Neural cell (in vitro differentiated cells): ENCODE measurements around the gene AKAP4. TPM values are rescaled to one million over a fixed set of nuclear protein-coding genes. Genes with fewer than 3 reads are reported as not detected.

ENCODE experiments used
- H2AFZ ChIP-seq: fragments of 200-600, 300-800 bp; sonication (generic), shearing (Covaris generic); 2 replicates; pipeline ENCODE4 v1.6.0; 2014; ENCODE audit warnings: low read depth, mild to moderate bottlenecking, antibody characterized with exemption, low read length, moderate library complexity
- H3F3A ChIP-seq: fragments of 200-600 bp; shearing (Covaris generic); 2 replicates; pipeline ENCODE4 v1.6.1; 2016; ENCODE audit warnings: mild to moderate bottlenecking, moderate library complexity, mixed read lengths, antibody characterized with exemption, low read length; ENCODE audit not compliant: insufficient read depth, poor library complexity, severe bottlenecking
- H3K27ac ChIP-seq: fragments of 200-600, 300-800 bp; sonication (generic), shearing (Covaris generic); 2 replicates; pipeline ENCODE4 v1.5.1; 2014; ENCODE audit warnings: mild to moderate bottlenecking, low read length, moderate library complexity
- H3K27me3 ChIP-seq: fragments of 300-800, 200-600 bp; sonication (generic), shearing (Covaris generic); 2 replicates; pipeline ENCODE4 v1.6.0; 2014; ENCODE audit warnings: mild to moderate bottlenecking, low read depth, low read length, moderate library complexity; ENCODE audit not compliant: insufficient read depth
- H3K36me3 ChIP-seq: fragments of 300-800, 200-600 bp; sonication (generic), shearing (Covaris generic); 2 replicates; pipeline ENCODE4 v1.5.1; 2014; ENCODE audit warnings: mild to moderate bottlenecking, antibody characterized with exemption, low read length, moderate library complexity; ENCODE audit not compliant: insufficient read depth
- H3K4me2 ChIP-seq: fragments of 300-800, 200-600 bp; sonication (generic), shearing (Covaris generic); 2 replicates; pipeline ENCODE4 v1.6.0; 2014; ENCODE audit warnings: mild to moderate bottlenecking, low read length
- H3K4me3 ChIP-seq: fragments of 300-800, 200-600 bp; sonication (generic), shearing (Covaris generic); 2 replicates; pipeline ENCODE4 v1.5.1; 2014; ENCODE audit warnings: mild to moderate bottlenecking, low read length, moderate library complexity
- H3K79me2 ChIP-seq: fragments of 200-600 bp; shearing (Covaris generic); replicated peaks from 2 replicates; pipeline ENCODE4 v1.6.0; 2014; ENCODE audit warnings: mild to moderate bottlenecking, low read length, moderate library complexity; ENCODE audit not compliant: insufficient read depth
- H3K9ac ChIP-seq: fragments of 300-800, 200-600 bp; sonication (generic), shearing (Covaris generic); 2 replicates; pipeline ENCODE4 v1.6.1; 2016; ENCODE audit warnings: mild to moderate bottlenecking, low read length, mixed read lengths
- H3K9me2 ChIP-seq: fragments of 200-600 bp; shearing (Covaris generic); 2 replicates; pipeline ENCODE4 v1.6.1; 2016; ENCODE audit warnings: mild to moderate bottlenecking, low read length, mixed read lengths; ENCODE audit not compliant: insufficient read depth
- H3K9me3 ChIP-seq: fragments of 200-600, 300-800 bp; sonication (generic), shearing (Covaris generic); 2 replicates; pipeline ENCODE4 v1.6.1; 2016; ENCODE audit warnings: mild to moderate bottlenecking, mixed run types, low read length, moderate library complexity, mixed read lengths
- H4K20me1 ChIP-seq: fragments of 200-600 bp; shearing (Covaris generic); 2 replicates; pipeline ENCODE4 v1.6.1; 2016; ENCODE audit warnings: mild to moderate bottlenecking, mixed run types; ENCODE audit not compliant: insufficient read depth
- EP300 ChIP-seq: fragments of 450-650 bp; conservative IDR thresholded peaks from 2 replicates; pipeline ENCODE4 v1.6.1; 2014; ENCODE audit warnings: antibody characterized with exemption, mild to moderate bottlenecking, moderate library complexity; ENCODE audit not compliant: poor library complexity, severe bottlenecking
- EZH2 ChIP-seq: fragments of 200-600, 300-800 bp; shearing (Covaris generic), sonication (generic); IDR thresholded peaks from 2 replicates; pipeline ENCODE4 v1.6.1; 2014; ENCODE audit warnings: antibody characterized with exemption, low read length, borderline replicate concordance, mild to moderate bottlenecking; ENCODE audit not compliant: insufficient read depth, poor library complexity, severe bottlenecking
- MXI1 ChIP-seq: fragments of 450-650 bp; conservative IDR thresholded peaks from 2 replicates; pipeline ENCODE4 v1.6.1; 2014; ENCODE audit warnings: antibody characterized with exemption, mild to moderate bottlenecking; ENCODE audit not compliant: poor library complexity, severe bottlenecking
- POLR2AphosphoS5 ChIP-seq: IDR thresholded peaks from 2 replicates; pipeline ENCODE4 v1.6.1; 2012
- RAD21 ChIP-seq: fragments of 450-650 bp; conservative IDR thresholded peaks from 2 replicates; pipeline ENCODE4 v1.6.1; 2014; ENCODE audit warnings: antibody characterized with exemption, mild to moderate bottlenecking, moderate library complexity
- REST ChIP-seq: IDR thresholded peaks from 2 replicates; pipeline ENCODE4 v1.6.1; 2012; ENCODE audit warnings: borderline replicate concordance
- SMC3 ChIP-seq: fragments of 450-650 bp; conservative IDR thresholded peaks from 2 replicates; pipeline ENCODE4 v1.6.1; 2014; ENCODE audit warnings: antibody characterized with exemption, mild to moderate bottlenecking, moderate library complexity; ENCODE audit not compliant: poor library complexity
- TAF1 ChIP-seq: IDR thresholded peaks from 2 replicates; pipeline ENCODE4 v1.6.1; 2012; ENCODE audit warnings: low read depth
- polyA minus RNA-seq: library from RNA; depleted of rRNA, polyadenylated mRNA; stranded (reverse); fragments of >200 nt; gene quantifications from 2 replicates; pipeline ENCODE4 v1.2.3, GENCODE V29; 2014
- polyA plus RNA-seq: library from polyadenylated mRNA; depleted of rRNA; stranded (reverse); fragments of >200 nt; gene quantifications from 2 replicates; pipeline ENCODE4 v1.2.3, GENCODE V29; 2014
- TF ChIP-seq, protein P1 (sequence below): fragments of 450-650 bp; IDR thresholded peaks from 2 replicates; pipeline ENCODE4 v1.5.1; 2014; ENCODE audit warnings: antibody characterized with exemption, mild to moderate bottlenecking, moderate library complexity; ENCODE audit not compliant: poor library complexity, severe bottlenecking

Gene AKAP4
- polyA plus RNA-seq (not detected in 2 replicates), polyA minus RNA-seq (not detected in 2 replicates)

DNA sequence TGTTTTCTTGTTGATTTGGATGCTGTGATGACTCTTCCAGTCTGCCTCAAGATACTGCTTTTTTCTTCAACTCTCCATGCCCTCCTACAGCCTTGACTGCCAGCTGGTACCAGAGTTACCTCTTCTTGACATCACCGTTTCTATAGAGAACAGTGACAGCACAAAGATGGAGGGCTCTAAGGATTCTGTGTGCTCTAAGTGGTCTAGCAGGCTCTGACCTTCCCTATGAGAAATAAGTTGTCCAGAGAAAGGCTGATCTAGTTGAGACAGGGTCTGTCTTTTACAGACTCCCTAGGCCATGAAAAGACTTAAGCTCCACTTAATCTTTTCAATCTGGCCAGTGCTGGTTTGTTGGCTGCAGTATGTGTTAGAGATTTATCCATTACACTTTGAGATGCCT, at the start of gene AKAP4:
Gene AKAP4, minus strand, starts transcription at position 101 of the 400 bp plus-strand sequence. CDS start 118 bp downstream, outside the sequence.
- no peaks in the 10 kb centered on the region for H3K9me2 ChIP-seq
- H3K9ac ChIP-seq, result no peak within 1 kb of the TSS
- no peaks in the 10 kb centered on the region for H3K9me3 ChIP-seq
- H3K27ac ChIP-seq, result no peak within 1 kb of the TSS
- no peak within 1 kb of the TSS for H3K4me3 ChIP-seq
- TF ChIP-seq REST, result no peak
- no peak for TF ChIP-seq POLR2AphosphoS5
- TF ChIP-seq EZH2, result no peak
- TF ChIP-seq EP300, result no peak
- no peak for TF ChIP-seq MXI1
- TF ChIP-seq, protein P1, sequence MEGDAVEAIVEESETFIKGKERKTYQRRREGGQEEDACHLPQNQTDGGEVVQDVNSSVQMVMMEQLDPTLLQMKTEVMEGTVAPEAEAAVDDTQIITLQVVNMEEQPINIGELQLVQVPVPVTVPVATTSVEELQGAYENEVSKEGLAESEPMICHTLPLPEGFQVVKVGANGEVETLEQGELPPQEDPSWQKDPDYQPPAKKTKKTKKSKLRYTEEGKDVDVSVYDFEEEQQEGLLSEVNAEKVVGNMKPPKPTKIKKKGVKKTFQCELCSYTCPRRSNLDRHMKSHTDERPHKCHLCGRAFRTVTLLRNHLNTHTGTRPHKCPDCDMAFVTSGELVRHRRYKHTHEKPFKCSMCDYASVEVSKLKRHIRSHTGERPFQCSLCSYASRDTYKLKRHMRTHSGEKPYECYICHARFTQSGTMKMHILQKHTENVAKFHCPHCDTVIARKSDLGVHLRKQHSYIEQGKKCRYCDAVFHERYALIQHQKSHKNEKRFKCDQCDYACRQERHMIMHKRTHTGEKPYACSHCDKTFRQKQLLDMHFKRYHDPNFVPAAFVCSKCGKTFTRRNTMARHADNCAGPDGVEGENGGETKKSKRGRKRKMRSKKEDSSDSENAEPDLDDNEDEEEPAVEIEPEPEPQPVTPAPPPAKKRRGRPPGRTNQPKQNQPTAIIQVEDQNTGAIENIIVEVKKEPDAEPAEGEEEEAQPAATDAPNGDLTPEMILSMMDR, result no peak
- TF ChIP-seq RAD21, result no peak
- TF ChIP-seq TAF1, result no peak
- TF ChIP-seq SMC3, result no peak
- no peaks in the 10 kb centered on the region for H3K27me3 ChIP-seq
- no peaks in the 10 kb centered on the region for H3K36me3 ChIP-seq
- H3F3A ChIP-seq, result no peaks in the 10 kb centered on the region
- no peak within 1 kb of the TSS for H2AFZ ChIP-seq
- H3K4me2 ChIP-seq, result no peak within 1 kb of the TSS
- H4K20me1 ChIP-seq, result no peaks in the 10 kb centered on the region
- no peaks in the 10 kb centered on the region for H3K79me2 ChIP-seq

DNA sequence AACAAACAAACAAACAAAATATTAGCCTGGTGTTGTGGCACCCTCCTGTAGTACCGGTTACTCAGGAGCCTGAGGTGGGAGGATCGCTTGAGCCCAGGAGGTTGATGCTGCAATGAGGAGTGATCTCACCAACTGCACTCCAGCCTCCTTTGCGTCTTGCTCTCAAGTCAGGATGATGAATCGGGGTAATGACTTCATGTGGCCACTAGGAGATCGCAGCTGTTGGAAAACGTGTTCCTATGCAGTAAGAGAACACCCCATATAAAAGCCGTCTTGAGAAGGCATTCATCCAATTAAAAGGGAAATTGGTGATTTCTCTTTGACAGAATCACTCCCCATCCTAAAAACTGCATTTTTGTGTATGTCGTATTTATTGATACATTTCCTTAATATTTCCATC, 10.7 kb upstream of the AKAP4 start:
- TF ChIP-seq REST (no peak), MXI1 (no peak), POLR2AphosphoS5 (no peak), SMC3 (no peak), EZH2 (no peak), EP300 (no peak), RAD21 (no peak)
- TF ChIP-seq, protein P1, result no peak

More for the DNA sequence above, 10.7 kb upstream of the AKAP4 start:
- H3K79me2 ChIP-seq, result no peaks in the 10 kb centered on the region
- no peaks in the 10 kb centered on the region for H3K9me2 ChIP-seq
- H3K36me3 ChIP-seq, result no peaks in the 10 kb centered on the region
- no peak overlapping the region for H2AFZ ChIP-seq
- H3K27me3 ChIP-seq, result no peaks in the 10 kb centered on the region
- no peak overlapping the region for H3K4me3 ChIP-seq
- H3K4me2 ChIP-seq, result no peak overlapping the region
- no peak overlapping the region for H3K27ac ChIP-seq
- no peaks in the 10 kb centered on the region for H4K20me1 ChIP-seq
- H3K9ac ChIP-seq, result no peak overlapping the region
- no peaks in the 10 kb centered on the region for H3K9me3 ChIP-seq
- no peaks in the 10 kb centered on the region for H3F3A ChIP-seq
